ENCODE data around the gene RBM17.

Gene RBM17

GRCh38 chr10:6133331-6134098, 44.7 kb downstream of the RBM17 start:
- Histone ChIP-seq H4K8ac (ENCODE audit: low read depth, low read length) (no peak overlapping the region), H2BK5ac (ENCODE audit: low read length) (no peak overlapping the region), H2BK120ac (ENCODE audit: low read depth, low read length) (peak overlapping the region; percentile 5), H3K4me2 (ENCODE audit: insufficient read depth, low read length, poor library complexity, severe bottlenecking) (no peak overlapping the region), H2AFZ (ENCODE audit: low read length) (no peak overlapping the region), H2BK15ac (ENCODE audit: low read length) (peak overlapping the region; percentile 52), H3K4ac (ENCODE audit: low read length) (no peak overlapping the region), H3K36me3 (replicated peaks in 1 of 2; ENCODE audit: control insufficient read depth in 2 of 2, insufficient read depth in 2 of 2, low read length in 2 of 2) (no peaks in the 10 kb centered on the region), H3K27ac (replicated peaks; ENCODE audit: low read length) (no peak overlapping the region), H2AK5ac (ENCODE audit: low read depth, low read length) (peak overlapping the region; percentile 17), H3K14ac (ENCODE audit: low read length) (no peak overlapping the region), H3K18ac (ENCODE audit: low read length) (peak overlapping the region; percentile 58), H3K79me1 (ENCODE audit: low read depth, low read length) (no peaks in the 10 kb centered on the region), H3K4me1 (ENCODE audit: control insufficient read depth in 2 of 2, insufficient read depth in 1 of 2, low read depth in 1 of 2, low read length in 2 of 2) (peaks cover 3 to 26% of the 10 kb centered on the region in 2 donors), H3K23ac (ENCODE audit: low read depth, low read length, poor library complexity) (peak overlapping the region; percentile 38), H3K4me3 (ENCODE audit: low read length in 2 of 2) (no peak overlapping the region), H2BK12ac (ENCODE audit: low read length) (no peak overlapping the region), H3K27me3 (ENCODE audit: control insufficient read depth in 3 of 3, insufficient read depth in 3 of 3, low read depth in 1 of 3, low read length in 3 of 3) (peaks cover 0 to 25% (median 0%) of the 10 kb centered on the region in 3 experiments), H3K9ac (ENCODE audit: low read depth, low read length, poor library complexity) (no peak overlapping the region), H4K91ac (ENCODE audit: low read depth, low read length, poor library complexity) (no peak overlapping the region), H3K9me3 (replicated peaks in 1 of 2; ENCODE audit: control insufficient read depth in 2 of 2, insufficient read depth in 1 of 2, low read depth in 1 of 2, low read length in 2 of 2) (no peaks in the 10 kb centered on the region)
- no peak for DNase-seq (ENCODE audit: low spot score)
- no CpG with 5 or more reads among the region's 22 CpGs for whole genome bisulfite sequencing, 2 donors (ENCODE audit: extremely low coverage in 2 of 2, insufficient read length in 2 of 2, insufficient replicate concordance in 1 of 2)

- Histone ChIP-seq H2AK5ac (ENCODE audit: low read depth, low read length) (peak overlapping the region; percentile 36), H3K27me3 (ENCODE audit: control insufficient read depth in 3 of 3, insufficient read depth in 3 of 3, low read depth in 1 of 3, low read length in 3 of 3) (peaks cover 0 to 25% (median 0%) of the 10 kb centered on the region in 3 experiments), H3K36me3 (replicated peaks in 1 of 2; ENCODE audit: control insufficient read depth in 2 of 2, insufficient read depth in 2 of 2, low read length in 2 of 2) (no peaks in the 10 kb centered on the region), H3K23ac (ENCODE audit: low read depth, low read length, poor library complexity) (no peak overlapping the region), H2AFZ (ENCODE audit: low read length) (peak overlapping the region; percentile 35), H2BK12ac (ENCODE audit: low read length) (no peak overlapping the region), H3K4me3 (ENCODE audit: low read length in 2 of 2) (no peak overlapping the region), H3K4me1 (ENCODE audit: control insufficient read depth in 2 of 2, insufficient read depth in 1 of 2, low read depth in 1 of 2, low read length in 2 of 2) (peaks cover 3 to 19% of the 10 kb centered on the region in 2 donors), H4K91ac (ENCODE audit: low read depth, low read length, poor library complexity) (no peak overlapping the region), H3K9ac (ENCODE audit: low read depth, low read length, poor library complexity) (peak overlapping the region; percentile 25), H3K27ac (replicated peaks; ENCODE audit: low read length) (no peak overlapping the region), H3K79me1 (ENCODE audit: low read depth, low read length) (no peaks in the 10 kb centered on the region), H3K18ac (ENCODE audit: low read length) (peak overlapping the region; percentile 67), H3K4ac (ENCODE audit: low read length) (no peak overlapping the region), H3K14ac (ENCODE audit: low read length) (no peak overlapping the region), H3K9me3 (replicated peaks in 1 of 2; ENCODE audit: control insufficient read depth in 2 of 2, insufficient read depth in 1 of 2, low read depth in 1 of 2, low read length in 2 of 2) (no peaks in the 10 kb centered on the region), H2BK5ac (ENCODE audit: low read length) (no peak overlapping the region), H4K8ac (ENCODE audit: low read depth, low read length) (no peak overlapping the region), H3K4me2 (ENCODE audit: insufficient read depth, low read length, poor library complexity, severe bottlenecking) (no peak overlapping the region), H2BK15ac (ENCODE audit: low read length) (peak overlapping the region; percentile 52), H2BK120ac (ENCODE audit: low read depth, low read length) (no peak overlapping the region)
- DNase-seq (ENCODE audit: low spot score): no peak
- no CpG with 5 or more reads among the region's 18 CpGs for WGBS, 2 donors (ENCODE audit: extremely low coverage in 2 of 2, insufficient read length in 2 of 2, insufficient replicate concordance in 1 of 2)
These were observed 45.4 kb downstream of the RBM17 start for GRCh38 chr10:6134099-6134823.

GRCh38 chr10:6135039-6135438, 46.2 kb downstream of the RBM17 start:
- H3K9ac ChIP-seq (ENCODE audit: low read depth, low read length, poor library complexity): no peak overlapping the region
- H3K27ac ChIP-seq (replicated peaks; ENCODE audit: low read length): no peak overlapping the region
- no peak overlapping the region for H3K4me2 ChIP-seq (ENCODE audit: insufficient read depth, low read length, poor library complexity, severe bottlenecking)
- H2AFZ ChIP-seq (ENCODE audit: low read length): no peak overlapping the region
- H4K91ac ChIP-seq (ENCODE audit: low read depth, low read length, poor library complexity): no peak overlapping the region
- H3K14ac ChIP-seq (ENCODE audit: low read length): no peak overlapping the region
- no peak overlapping the region for H2BK12ac ChIP-seq (ENCODE audit: low read length)
- no peak for DNase-seq (ENCODE audit: low spot score)
- no peaks in the 10 kb centered on the region for H3K9me3 ChIP-seq (replicated peaks in 1 of 2; ENCODE audit: control insufficient read depth in 2 of 2, insufficient read depth in 1 of 2, low read depth in 1 of 2, low read length in 2 of 2)
- H3K79me1 ChIP-seq (ENCODE audit: low read depth, low read length): no peaks in the 10 kb centered on the region
- H3K27me3 ChIP-seq (ENCODE audit: control insufficient read depth in 3 of 3, insufficient read depth in 3 of 3, low read depth in 1 of 3, low read length in 3 of 3): peaks cover 0 to 25% (median 0%) of the 10 kb centered on the region in 3 experiments
- H3K18ac ChIP-seq (ENCODE audit: low read length): no peak overlapping the region
- no peaks in the 10 kb centered on the region for H3K36me3 ChIP-seq (replicated peaks in 1 of 2; ENCODE audit: control insufficient read depth in 2 of 2, insufficient read depth in 2 of 2, low read length in 2 of 2)
- H3K23ac ChIP-seq (ENCODE audit: low read depth, low read length, poor library complexity): no peak overlapping the region
- no CpG with 5 or more reads among the region's 6 CpGs for WGBS, 2 donors (ENCODE audit: extremely low coverage in 2 of 2, insufficient read length in 2 of 2, insufficient replicate concordance in 1 of 2)
- no peak overlapping the region for H4K8ac ChIP-seq (ENCODE audit: low read depth, low read length)
- no peak overlapping the region for H3K4me3 ChIP-seq (ENCODE audit: low read length in 2 of 2)
- no peak overlapping the region for H2AK5ac ChIP-seq (ENCODE audit: low read depth, low read length)
- no peak overlapping the region for H3K4ac ChIP-seq (ENCODE audit: low read length)
- no peak overlapping the region for H2BK15ac ChIP-seq (ENCODE audit: low read length)
- no peak overlapping the region for H2BK120ac ChIP-seq (ENCODE audit: low read depth, low read length)
- peaks cover under 1 to 20% of the 10 kb centered on the region in 2 donors for H3K4me1 ChIP-seq (ENCODE audit: control insufficient read depth in 2 of 2, insufficient read depth in 1 of 2, low read depth in 1 of 2, low read length in 2 of 2)
- no peak overlapping the region for H2BK5ac ChIP-seq (ENCODE audit: low read length)

GRCh38 chr10:6135589-6136168, 46.8 kb downstream of the RBM17 start:
- Histone ChIP-seq H3K36me3 (replicated peaks in 1 of 2; ENCODE audit: control insufficient read depth in 2 of 2, insufficient read depth in 2 of 2, low read length in 2 of 2) (no peaks in the 10 kb centered on the region), H3K4me2 (ENCODE audit: insufficient read depth, low read length, poor library complexity, severe bottlenecking) (no peak overlapping the region), H4K8ac (ENCODE audit: low read depth, low read length) (no peak overlapping the region), H2BK5ac (ENCODE audit: low read length) (no peak overlapping the region), H3K23ac (ENCODE audit: low read depth, low read length, poor library complexity) (no peak overlapping the region), H2AFZ (ENCODE audit: low read length) (no peak overlapping the region), H2BK15ac (ENCODE audit: low read length) (no peak overlapping the region), H3K14ac (ENCODE audit: low read length) (no peak overlapping the region), H2BK12ac (ENCODE audit: low read length) (no peak overlapping the region), H3K4me1 (ENCODE audit: control insufficient read depth in 2 of 2, insufficient read depth in 1 of 2, low read depth in 1 of 2, low read length in 2 of 2) (peaks cover 0 to 25% of the 10 kb centered on the region in 2 donors), H3K27me3 (ENCODE audit: control insufficient read depth in 3 of 3, insufficient read depth in 3 of 3, low read depth in 1 of 3, low read length in 3 of 3) (peaks cover 0 to 29% (median 0%) of the 10 kb centered on the region in 3 experiments), H4K91ac (ENCODE audit: low read depth, low read length, poor library complexity) (no peak overlapping the region), H2BK120ac (ENCODE audit: low read depth, low read length) (no peak overlapping the region), H3K9me3 (replicated peaks in 1 of 2; ENCODE audit: control insufficient read depth in 2 of 2, insufficient read depth in 1 of 2, low read depth in 1 of 2, low read length in 2 of 2) (no peaks in the 10 kb centered on the region), H3K27ac (replicated peaks; ENCODE audit: low read length) (no peak overlapping the region), H3K9ac (ENCODE audit: low read depth, low read length, poor library complexity) (no peak overlapping the region), H3K4me3 (ENCODE audit: low read length in 2 of 2) (no peak overlapping the region), H3K4ac (ENCODE audit: low read length) (no peak overlapping the region), H3K18ac (ENCODE audit: low read length) (no peak overlapping the region), H3K79me1 (ENCODE audit: low read depth, low read length) (no peaks in the 10 kb centered on the region), H2AK5ac (ENCODE audit: low read depth, low read length) (no peak overlapping the region)
- no peak for DNase-seq (ENCODE audit: low spot score)
- no CpG with 5 or more reads among the region's 8 CpGs for WGBS, 2 donors (ENCODE audit: extremely low coverage in 2 of 2, insufficient read length in 2 of 2, insufficient replicate concordance in 1 of 2)

All from neuronal stem cell (in vitro differentiated cells).